Measurements from ENCODE around the gene SLC7A10.
A peak's percentile ranks its signal among the peaks of the same experiment; 100 is the strongest.
"Not testable (repeated sequence)": the region's sequence is repeated elsewhere in the genome, so short reads cannot be mapped to it uniquely, and the experiment has no call there.

Gene SLC7A10

DNA sequence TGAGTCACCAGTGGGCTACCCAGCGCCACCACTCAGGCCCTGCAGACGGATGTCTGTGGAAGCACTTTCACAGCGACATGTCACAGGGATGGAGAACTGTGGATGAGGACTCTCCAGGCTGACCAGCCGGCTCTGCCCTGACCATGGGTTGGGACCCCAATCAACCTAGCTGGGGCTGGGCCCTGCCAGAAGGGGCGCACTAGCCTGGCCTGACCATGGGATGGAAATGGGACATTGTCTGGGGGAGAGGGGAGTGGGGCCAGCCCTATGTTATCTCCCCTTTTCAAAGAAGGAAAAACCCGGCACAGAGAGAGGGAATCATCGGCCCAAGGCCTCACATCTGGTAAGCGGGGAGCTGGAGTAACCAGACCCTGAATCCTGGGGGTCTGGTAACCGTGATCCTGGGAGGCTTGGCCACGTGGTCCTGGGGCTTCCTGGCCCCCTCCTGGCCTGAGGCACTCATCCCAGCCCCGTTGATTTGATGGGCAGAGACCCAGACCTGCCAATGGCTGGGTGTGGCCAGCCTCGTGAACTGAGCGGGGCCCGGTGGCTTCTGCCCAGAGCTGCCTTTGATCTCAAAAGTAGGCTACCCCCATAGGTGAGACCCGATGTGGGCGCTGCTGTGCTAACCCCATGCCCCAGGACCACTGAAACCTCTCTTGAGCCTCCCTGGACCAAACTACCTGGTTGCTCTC is 11.2 kb upstream of the SLC7A10 start:
- no peak for DNase-seq

- DNase-seq: no peak
These were observed 10.3 kb upstream of the SLC7A10 start for GRCh38 chr19:33235996-33236350.

- peak; percentile 84 for DNase-seq
These were observed 9.8 kb upstream of the SLC7A10 start for GRCh38 chr19:33235269-33235995.

- no peak for DNase-seq
These were observed 9.1 kb upstream of the SLC7A10 start for GRCh38 chr19:33234736-33235135.

- no peak for DNase-seq
These were observed 8.4 kb upstream of the SLC7A10 start for GRCh38 chr19:33234092-33234491.

- no peak for DNase-seq
These were observed 7.6 kb upstream of the SLC7A10 start for GRCh38 chr19:33233056-33233873.

GRCh38 chr19:33232656-33233055 is 7.0 kb upstream of the SLC7A10 start:
- DNase-seq: no peak

GRCh38 chr19:33231511-33231910 is 5.9 kb upstream of the SLC7A10 start:
- no peak for DNase-seq

DNA sequence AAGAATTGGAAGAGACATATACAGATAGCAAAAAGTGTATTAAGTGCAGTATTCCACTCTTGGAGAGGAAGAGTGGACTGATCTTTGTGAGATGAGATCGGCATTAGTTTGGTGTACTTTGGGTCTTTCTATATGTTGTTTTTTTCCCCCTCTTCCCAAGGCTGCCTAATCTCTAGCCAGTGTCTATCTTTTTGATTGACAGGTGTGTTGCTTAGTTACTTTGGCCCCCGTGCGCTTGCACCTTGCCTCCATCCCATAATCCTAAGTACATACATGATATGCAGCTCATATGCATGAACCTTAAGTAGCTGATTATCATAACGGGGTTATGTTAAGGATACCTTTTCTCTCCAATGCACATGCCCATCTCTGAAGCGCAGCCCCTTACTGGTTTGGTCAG is 4.3 kb upstream of the SLC7A10 start:
- no peak for DNase-seq

DNA sequence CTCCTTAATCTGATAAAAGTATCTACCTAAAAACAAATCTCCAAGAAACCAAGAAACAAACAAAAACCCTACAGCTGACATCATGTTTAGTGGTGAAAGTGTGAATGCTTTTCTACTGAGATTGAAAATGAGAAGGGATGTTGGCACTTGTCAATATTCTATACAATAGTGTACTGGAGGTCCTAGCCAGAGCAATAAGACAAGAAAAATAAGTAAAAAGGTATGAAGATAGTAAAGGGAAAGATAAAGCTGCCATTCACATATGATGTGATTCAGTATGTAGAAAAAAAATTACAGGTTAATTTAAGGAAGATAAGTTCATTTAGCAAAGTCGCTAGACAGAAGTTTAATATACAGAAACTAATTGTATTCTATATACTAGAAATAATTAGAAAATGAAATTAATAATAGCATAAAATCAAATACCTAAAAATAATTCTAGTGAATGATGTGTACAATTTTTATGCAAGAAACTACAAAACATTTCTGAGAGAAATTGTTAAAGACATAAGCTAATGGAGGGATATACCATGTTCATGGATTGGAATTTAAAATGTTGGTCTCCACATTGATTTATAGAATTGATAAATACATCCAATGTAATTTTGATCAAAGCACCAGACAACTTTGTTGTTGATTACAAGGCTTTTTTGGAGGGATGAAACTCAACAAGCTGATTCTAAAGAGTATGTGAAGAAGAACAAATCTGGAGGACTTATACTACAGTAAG is 2.4 kb upstream of the SLC7A10 start:
- no peak for DNase-seq

GRCh38 chr19:33227242-33227650 is 1.6 kb upstream of the SLC7A10 start:
- DNase-seq: no peak

- DNase-seq: peak; percentile 20
These were observed 1.0 kb upstream of the SLC7A10 start for GRCh38 chr19:33226550-33227241.

GRCh38 chr19:33224694-33225457 is 774 bp downstream of the SLC7A10 start:
- no peak for DNase-seq

- not testable (repeated sequence) for DNase-seq
These were observed 3.4 kb downstream of the SLC7A10 start for GRCh38 chr19:33222255-33222654.

DNA sequence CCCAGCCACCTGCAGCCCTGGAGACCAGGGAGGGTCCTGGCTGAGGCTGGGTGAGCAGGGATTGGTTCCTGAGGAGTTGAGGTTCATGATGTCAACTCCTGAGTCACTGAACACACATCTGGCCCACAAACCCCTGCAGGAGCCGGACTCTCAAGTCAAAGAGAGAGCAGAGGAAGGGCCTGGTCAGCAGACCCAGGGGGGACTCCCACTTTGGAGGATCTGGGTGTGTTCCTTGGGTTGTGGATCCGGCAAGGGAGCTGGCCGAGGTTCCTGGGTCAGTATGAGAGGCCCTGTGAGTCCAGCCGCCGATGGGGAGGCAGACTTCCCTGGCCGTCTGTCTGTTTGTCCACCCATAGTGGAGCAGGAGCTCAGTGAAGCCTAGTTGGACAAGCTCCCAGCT is 4.0 kb downstream of the SLC7A10 start:
- DNase-seq: no peak

- no peak for DNase-seq
These were observed 4.9 kb downstream of the SLC7A10 start for GRCh38 chr19:33220735-33221134.

DNA sequence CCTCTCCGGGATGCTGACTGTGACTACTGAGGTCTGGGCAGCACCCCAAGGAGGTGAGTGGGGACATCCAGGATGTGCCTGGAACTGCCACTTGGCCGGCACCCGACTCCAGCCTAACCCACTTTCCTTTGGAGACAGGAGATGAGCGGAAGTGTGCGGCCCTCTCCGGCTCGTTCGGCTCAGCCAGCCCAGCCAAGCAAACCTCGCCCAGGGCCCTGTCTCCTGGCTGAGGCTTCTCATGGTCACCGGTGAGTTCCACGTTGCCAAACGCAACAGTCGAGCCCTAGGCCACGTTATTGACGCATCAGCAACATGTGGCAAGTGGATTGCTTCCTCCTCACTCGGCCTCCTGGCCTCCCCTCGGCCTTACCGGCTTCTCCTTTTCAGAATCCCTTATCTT is 5.5 kb downstream of the SLC7A10 start:
- no peak for DNase-seq

DNA sequence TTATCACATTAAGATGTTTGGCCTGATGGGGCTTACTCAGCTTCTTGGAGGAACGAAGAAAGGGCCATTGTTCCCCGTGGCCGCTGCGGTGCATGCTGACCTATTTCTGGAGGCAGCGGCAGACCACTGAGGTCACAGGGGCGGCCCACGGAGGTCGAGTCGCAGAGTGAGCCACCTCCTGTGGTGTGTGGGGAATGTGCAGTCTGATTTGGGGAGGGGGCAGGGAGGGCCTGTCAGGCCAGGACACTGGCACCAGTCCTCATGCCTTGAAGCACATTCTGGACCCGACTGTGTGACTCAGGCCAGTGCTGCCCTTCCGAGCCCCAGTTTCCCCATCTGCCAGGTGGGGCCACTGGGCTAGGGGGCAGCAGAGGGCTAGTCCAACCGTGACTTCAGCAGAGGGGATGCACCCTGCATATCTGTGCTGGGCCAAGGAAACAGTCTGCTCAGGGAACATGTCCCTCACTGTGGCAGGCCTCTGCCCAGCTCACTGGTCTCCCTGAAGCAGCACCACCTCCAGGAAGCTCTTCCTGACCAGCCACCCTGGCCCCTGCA is 6.3 kb downstream of the SLC7A10 start:
- no peak for DNase-seq

DNA sequence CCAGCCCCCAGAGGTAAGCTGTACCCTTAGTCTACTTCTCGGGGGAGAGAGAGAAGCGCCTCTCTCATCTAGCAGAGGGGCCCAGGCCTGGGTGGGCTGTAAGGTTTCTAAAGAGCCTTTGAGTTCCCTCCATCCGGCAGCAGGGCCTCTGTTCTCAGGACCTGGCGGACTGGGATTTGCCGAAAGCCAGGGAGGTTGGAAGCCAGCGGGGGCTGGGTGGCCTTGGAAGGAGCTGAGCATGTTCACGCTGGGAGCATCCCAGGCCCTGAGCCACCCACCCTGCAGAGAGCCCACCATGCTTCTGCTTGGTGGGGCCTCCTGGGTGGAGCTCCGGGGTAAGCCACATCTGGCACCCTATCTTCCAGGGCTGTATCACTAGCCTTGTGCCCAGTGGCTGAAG is 7.8 kb downstream of the SLC7A10 start:
- no peak for DNase-seq

- no peak for DNase-seq
These were observed 9.3 kb downstream of the SLC7A10 start for GRCh38 chr19:33216198-33216830.

All from CD4-positive, alpha-beta T cell treated with Interleukin-17A for 4 hours (primary cell).